A673 (cell line): ENCODE measurements around the gene ATP13A1.

ENCODE experiments used
- EZH2 ChIP-seq: fragments of 200-600 bp; sonication (generic); IDR thresholded peaks from 2 replicates; pipeline ENCODE4 v1.6.1; 2017; ENCODE audit warnings: borderline replicate concordance, low read depth, mild to moderate bottlenecking, mixed read lengths, antibody characterized with exemption, low read length; ENCODE audit not compliant: poor library complexity, severe bottlenecking
- TF ChIP-seq, protein P1 (sequence below): fragments of 300-800, 200-600 bp; sonication (generic); conservative IDR thresholded peaks from 2 replicates; pipeline ENCODE4 v1.5.1; 2017; ENCODE audit warnings: low read depth, mild to moderate bottlenecking, antibody characterized with exemption, low read length, moderate library complexity, mixed read lengths

DNA sequence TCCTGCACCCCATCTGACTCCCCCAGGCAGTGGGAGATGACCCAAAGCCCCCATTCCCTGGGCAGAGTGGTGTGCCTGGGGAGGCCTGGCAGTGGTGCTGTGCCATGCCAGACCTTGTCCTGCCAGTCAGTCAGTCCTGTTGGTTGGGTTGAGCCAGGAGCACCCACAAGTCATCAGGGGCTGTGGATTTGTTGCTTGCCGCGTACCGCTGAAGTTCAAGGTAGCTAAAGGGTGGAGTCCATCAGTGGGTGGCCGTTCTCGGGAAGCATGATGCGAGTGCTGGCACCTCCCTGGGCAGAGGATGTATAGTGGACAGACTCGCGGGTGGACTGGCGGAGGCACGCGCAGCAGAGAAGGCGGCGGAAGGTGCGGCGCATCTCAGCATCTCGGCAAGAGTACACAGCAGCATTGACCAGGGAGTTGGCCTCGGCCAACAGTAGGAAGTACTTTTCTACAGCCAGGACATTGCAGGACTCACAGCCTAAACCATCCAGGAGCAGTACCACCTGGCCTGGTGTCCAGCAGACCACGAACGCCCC is 39.4 kb downstream of the ATP13A1 start:
- TF ChIP-seq, protein P1, sequence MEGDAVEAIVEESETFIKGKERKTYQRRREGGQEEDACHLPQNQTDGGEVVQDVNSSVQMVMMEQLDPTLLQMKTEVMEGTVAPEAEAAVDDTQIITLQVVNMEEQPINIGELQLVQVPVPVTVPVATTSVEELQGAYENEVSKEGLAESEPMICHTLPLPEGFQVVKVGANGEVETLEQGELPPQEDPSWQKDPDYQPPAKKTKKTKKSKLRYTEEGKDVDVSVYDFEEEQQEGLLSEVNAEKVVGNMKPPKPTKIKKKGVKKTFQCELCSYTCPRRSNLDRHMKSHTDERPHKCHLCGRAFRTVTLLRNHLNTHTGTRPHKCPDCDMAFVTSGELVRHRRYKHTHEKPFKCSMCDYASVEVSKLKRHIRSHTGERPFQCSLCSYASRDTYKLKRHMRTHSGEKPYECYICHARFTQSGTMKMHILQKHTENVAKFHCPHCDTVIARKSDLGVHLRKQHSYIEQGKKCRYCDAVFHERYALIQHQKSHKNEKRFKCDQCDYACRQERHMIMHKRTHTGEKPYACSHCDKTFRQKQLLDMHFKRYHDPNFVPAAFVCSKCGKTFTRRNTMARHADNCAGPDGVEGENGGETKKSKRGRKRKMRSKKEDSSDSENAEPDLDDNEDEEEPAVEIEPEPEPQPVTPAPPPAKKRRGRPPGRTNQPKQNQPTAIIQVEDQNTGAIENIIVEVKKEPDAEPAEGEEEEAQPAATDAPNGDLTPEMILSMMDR, result no peak
- TF ChIP-seq EZH2, result no peak
